ENCODE results near the gene DISC1. TPM values are rescaled to one million over a fixed set of nuclear protein-coding genes. Genes with fewer than 3 reads are reported as not detected.

DISC1 gene
- total and polyA plus RNA-seq, 2 experiments from 2014 or later: 2.1 to 6.5 TPM

GRCh38 chr1:231973830-231974229 lies 347.2 kb downstream of the DISC1 start:
- no peaks in the 10 kb centered on the region for H3K27me3 ChIP-seq (ENCODE audit: insufficient read depth)
- H3K9me3 Mint-ChIP-seq: peaks cover 10% of the 10 kb centered on the region; the same call in 2 of the 3 replicates
- no peak overlapping the region for H2AFZ ChIP-seq
- peaks cover 3% of the 10 kb centered on the region; the same call in 1 of the 2 replicates for H3K36me3 ChIP-seq (ENCODE audit: insufficient read depth)
- no peak for DNase-seq (ENCODE audit: low spot score)
- H3K4me2 ChIP-seq: no peak overlapping the region
- no peak for ATAC-seq
- H3F3A ChIP-seq (replicated peaks; ENCODE audit: low read depth): no peaks in the 10 kb centered on the region
- TF ChIP-seq, protein P1, sequence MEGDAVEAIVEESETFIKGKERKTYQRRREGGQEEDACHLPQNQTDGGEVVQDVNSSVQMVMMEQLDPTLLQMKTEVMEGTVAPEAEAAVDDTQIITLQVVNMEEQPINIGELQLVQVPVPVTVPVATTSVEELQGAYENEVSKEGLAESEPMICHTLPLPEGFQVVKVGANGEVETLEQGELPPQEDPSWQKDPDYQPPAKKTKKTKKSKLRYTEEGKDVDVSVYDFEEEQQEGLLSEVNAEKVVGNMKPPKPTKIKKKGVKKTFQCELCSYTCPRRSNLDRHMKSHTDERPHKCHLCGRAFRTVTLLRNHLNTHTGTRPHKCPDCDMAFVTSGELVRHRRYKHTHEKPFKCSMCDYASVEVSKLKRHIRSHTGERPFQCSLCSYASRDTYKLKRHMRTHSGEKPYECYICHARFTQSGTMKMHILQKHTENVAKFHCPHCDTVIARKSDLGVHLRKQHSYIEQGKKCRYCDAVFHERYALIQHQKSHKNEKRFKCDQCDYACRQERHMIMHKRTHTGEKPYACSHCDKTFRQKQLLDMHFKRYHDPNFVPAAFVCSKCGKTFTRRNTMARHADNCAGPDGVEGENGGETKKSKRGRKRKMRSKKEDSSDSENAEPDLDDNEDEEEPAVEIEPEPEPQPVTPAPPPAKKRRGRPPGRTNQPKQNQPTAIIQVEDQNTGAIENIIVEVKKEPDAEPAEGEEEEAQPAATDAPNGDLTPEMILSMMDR (conservative IDR thresholded peaks at IDR 0.05; ENCODE audit: low read depth in 2 of 2): no peak
- no peak for TF ChIP-seq ETS1 (IDR thresholded peaks at IDR 0.05)
- TF ChIP-seq JUNB (IDR thresholded peaks at IDR 0.05; ENCODE audit: unreplicated experiment): no peak
- no peak for TF ChIP-seq POLR2AphosphoS5 (IDR thresholded peaks at IDR 0.05; ENCODE audit: low read depth)
- TF ChIP-seq EZH2phosphoT487 (IDR thresholded peaks at IDR 0.05; ENCODE audit: unreplicated experiment): no peak
- TF ChIP-seq ZNF331 (CRISPR knock-in tag; IDR thresholded peaks at IDR 0.05; ENCODE audit: low read depth): no peak
- TF ChIP-seq CREB1 (CRISPR knock-in tag; IDR thresholded peaks at IDR 0.05; ENCODE audit: low read depth): no peak
- no peak for TF ChIP-seq EZH2 (IDR thresholded peaks at IDR 0.05; ENCODE audit: low read depth, unreplicated experiment)
- TF ChIP-seq REST (IDR thresholded peaks at IDR 0.05; ENCODE audit: unreplicated experiment): no peak
- no peak for TF ChIP-seq ZNF462 (CRISPR knock-in tag; IDR thresholded peaks at IDR 0.05)
- no peak for TF ChIP-seq NANOG (IDR thresholded peaks at IDR 0.05; ENCODE audit: borderline replicate concordance)
- no peak overlapping the region for H3K27ac ChIP-seq (ENCODE audit: low read depth)
- no peaks in the 10 kb centered on the region for H3K4me1 ChIP-seq (ENCODE audit: insufficient read depth)
- no peaks in the 10 kb centered on the region for H3K4me1 Mint-ChIP-seq
- no peaks in the 10 kb centered on the region for H3K27me3 Mint-ChIP-seq (ENCODE audit: insufficient read depth, low read depth, poor library complexity)
- no peak overlapping the region for H3K27ac Mint-ChIP-seq
- no peaks in the 10 kb centered on the region for H4K20me1 ChIP-seq (replicated peaks; ENCODE audit: insufficient read depth)
- H3K79me2 ChIP-seq (replicated peaks; ENCODE audit: insufficient read depth): no peaks in the 10 kb centered on the region
- H3K4me3 ChIP-seq: no peak overlapping the region
- no peak overlapping the region for H3K4me3 Mint-ChIP-seq
- no peaks in the 10 kb centered on the region; the same call in 1 of the 2 replicates for H3K9me2 ChIP-seq (ENCODE audit: insufficient read depth)
- peaks cover 9% of the 10 kb centered on the region; the same call in 2 of the 3 replicates for H3K36me3 Mint-ChIP-seq (ENCODE audit: low read depth)
